IPS-18c (cell line): Measurements from ENCODE around the gene HEXA.

Experiments
- H3K4me3 ChIP-seq: 2 replicates; pipeline ENCODE4 v1.7.0; 2013; ENCODE audit warnings: low read depth, mild to moderate bottlenecking, low read length, moderate library complexity; ENCODE audit not compliant: insufficient read depth
- H3K9me3 ChIP-seq: one replicate; pipeline ENCODE4 v1.6.1; 2013; ENCODE audit warnings: mild to moderate bottlenecking, low read length, moderate library complexity; ENCODE audit not compliant: control insufficient read depth, insufficient read depth

HEXA gene

GRCh38 chr15:72306211-72306785, 69.5 kb downstream of the HEXA start:
- no peaks in the 10 kb centered on the region for H3K9me3 ChIP-seq
- H3K4me3 ChIP-seq: no peak overlapping the region

- Histone ChIP-seq H3K4me3 (no peak overlapping the region), H3K9me3 (no peaks in the 10 kb centered on the region)
Observed at GRCh38 chr15:72304596-72304995, 71.2 kb downstream of the HEXA start.

- Histone ChIP-seq H3K9me3 (no peaks in the 10 kb centered on the region), H3K4me3 (no peak overlapping the region)
Observed at GRCh38 chr15:72302955-72303354, 72.9 kb downstream of the HEXA start.
